Femur (tissue), 1 donor: ENCODE results near the gene ZNF746.
"Not testable (repeated sequence)": the region's sequence is repeated elsewhere in the genome, so short reads cannot be mapped to it uniquely, and the experiment has no call there.

Experiments
- DNase-seq: peaks from one replicate; pipeline ENCODE4 v3.0.0-alpha.2; 2017

ZNF746 gene

DNA sequence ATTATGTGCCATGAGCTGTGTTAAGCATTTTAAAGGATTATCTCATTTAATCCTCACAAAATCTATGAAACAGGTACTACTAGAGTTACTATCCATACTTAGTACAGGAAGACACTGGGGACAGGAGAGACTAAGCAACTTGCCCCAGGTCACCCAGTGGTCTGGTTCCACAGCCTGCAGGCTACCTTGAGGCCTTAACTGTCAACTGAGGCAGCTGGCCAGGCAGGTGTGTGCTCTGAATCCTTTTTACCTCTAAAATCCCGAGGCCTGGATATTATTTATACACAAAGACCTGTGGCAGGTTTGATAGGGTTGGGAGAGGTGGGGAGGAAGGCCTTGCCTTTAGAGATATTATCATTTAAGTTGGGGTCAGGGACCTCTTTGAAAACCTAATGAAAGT, 39.8 kb downstream of the ZNF746 start:
- DNase-seq: no peak

DNA sequence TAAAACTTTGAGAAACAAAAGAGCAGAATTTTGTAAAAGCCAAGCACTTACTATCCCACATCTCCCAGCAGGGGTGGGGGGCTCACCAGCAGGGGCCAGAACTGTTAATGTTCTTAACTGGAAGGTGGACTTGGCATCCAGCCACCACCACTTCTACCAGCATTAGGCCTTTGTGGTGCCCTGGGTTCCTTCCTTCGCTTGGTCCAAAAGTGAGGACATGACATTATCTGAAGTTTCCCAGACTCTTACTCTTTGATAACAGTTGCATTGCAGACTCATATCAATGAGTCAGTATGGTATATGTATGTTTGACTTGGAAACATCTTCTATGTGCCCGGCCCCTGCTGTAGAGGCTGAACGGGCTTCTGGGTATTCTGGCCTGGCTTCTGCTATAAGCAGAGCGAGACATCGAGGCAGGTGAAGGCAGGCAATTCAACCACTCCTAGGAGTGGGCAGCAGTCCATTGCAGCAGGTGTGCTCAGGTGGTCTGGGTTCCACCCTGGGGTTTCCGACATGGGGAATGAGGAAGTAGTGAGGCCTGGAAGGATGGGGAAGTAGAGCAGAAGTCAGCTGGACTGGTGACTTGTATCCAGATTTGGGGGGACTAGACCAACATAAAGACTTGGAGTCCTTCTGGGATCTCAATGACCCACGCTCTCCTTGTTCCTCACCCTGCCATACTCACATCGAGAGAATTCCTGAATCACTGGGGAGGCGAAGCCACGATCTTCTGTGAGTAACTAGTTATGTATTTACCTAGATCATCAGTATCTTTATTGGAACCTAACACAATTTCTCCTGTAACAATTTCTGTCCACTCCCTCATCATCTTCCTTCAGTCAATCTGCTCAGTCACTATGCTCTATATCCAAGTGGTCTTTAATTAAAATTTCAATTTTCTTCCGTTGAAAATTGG, 40.8 kb downstream of the ZNF746 start:
- no peak for DNase-seq

DNA sequence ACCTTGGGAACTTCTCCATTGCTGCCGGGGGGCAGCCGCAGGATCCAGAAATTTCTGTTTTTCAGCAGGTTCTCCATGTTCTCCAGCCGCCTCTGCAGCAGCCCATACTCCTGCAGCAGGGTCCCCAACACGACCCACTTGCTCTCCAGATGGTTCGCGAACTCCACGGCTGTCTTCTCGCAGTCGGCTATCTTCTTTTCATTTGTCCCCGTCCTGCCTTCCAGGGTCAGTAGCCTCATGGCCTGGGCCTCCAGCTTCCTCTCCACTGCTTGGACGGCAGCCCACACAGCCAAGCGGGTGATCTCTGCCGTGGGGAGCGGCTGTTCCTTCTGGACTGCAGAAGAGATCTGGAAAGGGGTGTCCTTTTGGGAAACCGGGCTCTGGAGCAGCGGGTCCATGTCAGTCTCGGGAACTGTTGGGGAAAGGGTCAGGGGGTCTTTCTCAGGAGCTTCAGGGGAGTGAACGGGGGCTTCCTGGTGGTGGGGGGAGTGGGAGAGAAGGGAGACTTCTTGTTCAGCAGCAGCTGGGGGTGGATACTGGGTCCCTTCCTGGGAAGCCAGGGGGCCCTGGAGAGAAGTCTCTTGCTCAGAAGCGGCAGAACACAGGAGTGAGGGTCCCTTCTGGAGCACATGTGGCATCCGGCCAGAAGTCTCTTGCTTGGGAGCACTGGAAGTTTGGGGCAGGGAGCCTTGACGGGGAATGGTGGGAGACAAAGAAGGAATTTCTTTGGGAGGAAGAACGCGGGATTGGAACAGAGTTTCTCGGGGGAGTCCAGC, 42.2 kb downstream of the ZNF746 start:
- no peak for DNase-seq

DNA sequence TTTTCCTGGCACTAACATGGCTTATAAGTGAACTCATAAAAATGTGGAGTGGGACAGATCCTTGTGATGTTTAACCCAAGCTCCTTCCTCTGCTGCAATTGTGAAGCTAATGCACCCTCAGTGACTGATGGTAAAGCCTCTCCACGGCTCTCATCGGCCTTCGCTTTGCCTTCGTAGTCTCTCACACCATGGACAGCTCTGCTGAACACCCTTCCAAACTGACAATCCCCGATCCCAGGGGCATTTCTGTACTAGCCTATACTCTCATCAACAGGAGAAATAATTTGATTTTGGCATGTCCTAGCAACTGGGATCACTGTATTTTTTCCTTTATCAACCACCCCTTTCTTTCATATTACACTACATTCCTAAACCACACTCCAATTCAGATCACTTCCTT, 42.9 kb downstream of the ZNF746 start:
- DNase-seq: no peak

DNA sequence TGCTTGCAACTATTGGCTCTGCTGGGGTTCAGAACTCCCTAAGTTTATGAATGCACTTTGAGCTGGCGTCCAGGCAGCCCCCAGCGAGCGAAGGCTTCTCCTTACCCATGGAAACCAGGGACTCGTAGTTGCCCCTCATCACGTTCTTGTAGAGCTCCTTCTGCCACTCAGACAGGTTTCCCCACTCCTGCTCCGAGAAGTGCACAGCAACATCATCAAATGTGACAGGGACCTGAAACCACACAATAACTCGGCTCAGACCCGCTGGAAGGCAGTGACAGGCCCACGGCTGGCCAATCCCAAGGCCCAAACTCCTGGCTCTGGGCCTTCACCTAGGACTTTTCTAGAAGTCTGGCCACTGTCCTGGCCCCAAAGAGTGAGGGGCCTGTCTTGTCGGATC, 43.6 kb downstream of the ZNF746 start:
- DNase-seq: no peak

DNA sequence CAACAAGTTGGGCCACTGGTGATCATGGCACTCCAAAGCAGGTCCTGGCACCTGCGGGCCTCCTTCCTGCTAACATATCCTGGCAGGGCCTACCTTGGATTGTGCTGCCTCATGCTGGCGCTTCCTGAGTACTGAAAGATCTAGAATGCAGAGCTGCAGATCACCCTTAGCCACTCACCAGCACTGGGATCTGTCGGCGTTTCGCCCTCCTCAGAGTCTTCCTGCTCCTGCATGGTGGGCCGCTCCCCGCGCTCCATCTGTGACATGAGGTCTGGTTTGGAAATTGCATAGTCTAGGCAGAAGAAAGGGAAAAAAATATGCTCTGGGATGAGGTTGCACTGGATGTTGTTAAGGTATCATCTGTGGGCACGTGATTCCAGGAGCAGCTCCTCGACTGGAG, 46.8 kb downstream of the ZNF746 start:
- DNase-seq: no peak

DNA sequence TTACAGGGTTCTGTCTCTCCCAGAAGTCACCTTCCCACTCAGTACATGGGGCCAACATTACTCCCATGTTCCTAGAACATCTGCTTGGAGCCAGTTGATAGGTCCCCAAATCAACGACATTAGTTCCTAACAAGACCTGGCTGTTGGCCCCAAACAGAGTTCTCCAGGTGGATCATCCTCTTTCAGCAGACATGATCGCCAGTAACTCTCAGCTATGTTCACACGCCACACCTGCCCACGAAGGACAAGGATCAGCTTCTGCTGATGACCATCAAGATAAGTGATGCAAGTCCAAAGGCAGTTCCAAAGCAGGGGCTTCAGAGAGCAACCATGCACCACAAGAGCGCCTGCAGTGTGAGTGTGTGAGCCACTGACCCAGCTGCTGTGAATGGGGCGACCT, 47.7 kb downstream of the ZNF746 start:
- DNase-seq: no peak

DNA sequence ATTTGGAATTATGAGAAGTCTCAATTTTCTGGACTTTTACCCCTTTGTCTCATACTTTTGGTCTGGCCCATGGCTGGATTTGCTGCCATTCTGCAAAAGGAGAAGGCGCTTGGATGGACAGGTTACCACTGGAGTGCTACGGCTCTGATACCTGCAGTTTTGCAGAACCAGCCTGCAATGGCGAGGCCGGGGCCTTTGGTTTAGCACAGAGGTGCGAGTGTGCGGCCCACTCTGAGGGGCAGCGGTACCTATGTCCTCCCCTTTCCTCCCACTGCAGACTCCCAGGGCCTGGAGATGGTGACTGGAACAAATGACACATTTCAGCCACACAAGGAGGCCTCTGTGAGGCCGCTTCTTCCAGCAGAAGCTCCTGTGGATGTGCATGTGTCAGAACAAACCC, 48.6 kb downstream of the ZNF746 start:
- no peak for DNase-seq

DNA sequence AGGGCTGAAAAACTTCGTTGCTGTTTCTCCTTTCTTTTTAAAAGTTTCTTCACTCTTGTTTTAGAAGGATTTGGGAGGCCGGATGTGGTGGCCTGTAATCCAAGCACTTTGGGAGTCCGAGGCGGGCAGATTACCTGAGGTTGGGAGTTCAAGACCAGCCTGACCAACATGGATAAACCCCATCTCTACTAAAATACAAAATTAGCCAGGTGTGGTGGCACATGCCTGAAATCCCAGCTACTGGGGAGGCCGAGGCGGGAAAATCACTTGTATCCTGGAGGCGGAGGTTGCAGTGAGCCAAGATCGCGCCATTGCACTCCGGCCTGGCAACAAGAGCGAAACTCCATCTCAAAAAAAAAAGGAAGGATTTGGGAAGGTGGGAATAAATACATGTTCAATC, 51.6 kb downstream of the ZNF746 start:
- not testable (repeated sequence) for DNase-seq

DNA sequence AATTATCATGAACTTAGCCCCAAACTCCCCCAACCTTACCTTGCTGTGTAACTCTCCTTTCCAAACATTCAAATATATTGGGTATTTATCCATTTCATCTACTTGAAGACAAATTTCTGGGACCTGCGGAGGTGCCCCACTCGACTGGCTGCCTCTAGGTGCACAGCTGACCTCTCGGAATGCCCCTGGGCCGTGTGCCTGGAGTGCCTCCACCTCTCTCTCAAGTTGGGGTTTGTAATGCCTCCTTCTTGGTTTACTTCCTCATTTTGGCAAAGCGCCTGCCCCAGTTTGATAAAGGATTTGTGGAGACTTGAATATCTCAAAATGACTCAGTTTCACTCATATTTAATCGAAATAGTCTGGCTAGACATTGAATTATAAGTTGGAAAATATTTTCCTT, 53.3 kb downstream of the ZNF746 start:
- DNase-seq: no peak

DNA sequence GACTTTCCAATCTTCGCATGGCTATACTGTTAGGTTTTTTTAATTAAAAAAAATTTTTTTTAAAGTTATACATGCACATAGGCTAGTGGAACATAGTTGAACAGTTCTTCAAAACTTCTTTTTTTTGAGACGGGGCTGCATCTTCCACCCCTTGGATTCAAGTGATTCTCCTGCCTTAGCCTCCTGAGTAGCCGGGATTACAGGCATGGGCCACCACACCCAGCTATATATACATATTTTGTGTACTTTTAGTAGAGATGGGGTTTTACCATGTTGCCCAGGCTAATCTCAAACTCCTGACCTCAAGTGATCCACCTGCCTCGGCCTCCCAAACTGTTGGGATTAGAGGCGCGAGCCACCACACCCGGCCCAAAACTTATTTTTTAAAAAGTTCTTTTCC, 54.1 kb downstream of the ZNF746 start:
- DNase-seq: no peak

DNA sequence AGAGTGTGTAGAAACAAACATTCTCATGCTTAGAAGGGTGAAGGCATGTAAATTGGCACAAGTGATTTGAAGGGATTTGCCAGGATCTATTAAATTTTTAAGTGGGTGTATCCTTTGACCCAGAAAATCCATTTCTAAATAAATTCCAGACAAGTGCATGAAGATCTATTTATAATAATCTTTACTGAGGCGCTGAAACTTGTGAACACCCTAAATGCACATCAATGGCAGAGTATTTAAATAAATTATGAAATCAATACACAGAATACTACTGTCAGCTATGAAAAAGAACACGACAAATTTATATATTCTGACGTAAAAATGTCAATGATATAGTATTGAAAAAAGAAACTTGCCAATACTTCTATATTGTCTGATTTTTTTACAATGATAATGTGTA, 54.7 kb downstream of the ZNF746 start:
- DNase-seq: no peak

DNA sequence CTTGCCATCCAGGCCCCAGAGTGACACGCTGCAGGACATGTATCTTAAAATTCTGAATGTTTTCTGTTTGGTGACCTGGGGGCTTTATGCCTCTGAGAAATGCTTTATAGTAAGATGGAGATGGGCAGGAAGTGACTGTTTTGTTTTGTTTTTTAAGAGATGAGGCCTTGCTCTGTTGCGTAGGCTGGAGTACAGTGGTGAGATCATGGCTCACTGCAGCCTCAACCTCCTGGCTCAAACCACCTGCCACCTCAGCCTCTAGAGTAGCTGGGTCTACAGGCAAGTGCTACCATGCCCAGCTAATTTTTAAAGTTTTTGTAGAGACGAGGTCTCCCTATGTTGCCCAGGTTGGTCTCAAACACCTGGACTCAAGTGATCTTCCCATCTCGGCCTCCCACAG, 57.4 kb downstream of the ZNF746 start:
- no peak for DNase-seq

DNA sequence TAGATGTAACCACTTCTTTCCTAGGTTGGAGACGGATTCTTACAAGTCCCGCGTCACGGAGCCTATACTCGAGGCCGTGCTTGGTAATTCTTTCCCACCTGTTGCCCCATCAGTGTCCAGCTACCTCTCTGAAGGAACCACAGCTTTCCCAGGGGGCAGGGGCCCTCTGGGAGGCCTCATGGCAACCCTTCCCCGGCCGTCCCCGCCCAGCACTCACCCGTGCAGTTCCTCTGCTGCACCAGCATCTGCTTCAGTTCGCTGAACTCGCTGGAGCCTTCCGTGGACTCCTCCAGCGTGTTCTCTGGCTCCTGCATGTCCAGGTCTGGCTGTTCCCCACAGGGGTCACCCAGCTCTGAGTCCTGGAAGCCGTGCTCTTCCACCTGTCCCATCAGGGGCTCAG, 61.3 kb downstream of the ZNF746 start:
- DNase-seq: no peak

DNA sequence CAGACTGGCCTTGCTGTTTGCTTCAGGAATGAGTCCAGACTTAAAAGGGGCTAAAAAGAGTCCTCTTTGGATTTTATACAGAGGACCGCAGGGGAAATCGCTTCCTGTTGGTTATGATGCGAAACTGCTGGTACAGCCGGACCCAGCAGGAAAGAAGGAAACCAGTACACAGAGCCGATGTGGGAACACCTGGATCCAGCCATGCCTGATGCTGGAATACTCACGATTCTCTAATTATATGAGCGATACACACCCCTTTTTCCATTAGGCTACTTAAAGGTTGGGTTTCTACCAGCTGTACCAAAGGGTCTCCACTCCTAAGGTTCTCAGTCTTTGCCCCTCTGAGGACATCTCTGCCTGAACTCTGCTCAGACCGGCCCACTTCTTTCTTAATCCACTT, 64.5 kb downstream of the ZNF746 start:
- no peak for DNase-seq

DNA sequence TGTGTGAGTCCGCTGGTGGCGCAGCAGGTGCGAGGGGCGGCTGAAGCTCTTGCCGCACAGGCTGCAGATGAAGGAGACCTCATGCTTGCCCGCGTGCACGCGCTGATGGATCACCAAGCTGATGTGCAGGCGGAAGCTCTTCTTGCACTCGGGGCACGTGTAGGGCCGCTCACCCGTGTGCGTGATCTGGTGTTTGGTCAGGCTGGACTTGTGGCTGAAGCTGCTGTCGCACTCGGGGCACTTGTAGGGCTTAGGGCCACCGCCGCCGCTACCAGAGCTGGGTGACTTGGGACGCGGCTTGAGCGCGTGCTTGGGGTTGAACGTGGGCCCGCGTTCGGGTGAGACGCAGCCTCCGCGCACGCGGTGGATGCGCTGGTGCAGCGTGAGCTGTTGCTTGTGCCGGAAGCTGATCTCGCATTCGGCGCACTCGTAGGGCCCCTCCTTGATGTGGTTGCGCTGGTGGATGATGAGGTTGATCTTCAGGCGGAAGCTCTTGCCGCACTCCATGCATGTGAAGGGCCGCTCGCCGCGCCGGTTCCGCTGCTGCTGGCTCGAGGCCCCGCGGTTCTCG, 65.4 kb downstream of the ZNF746 start:
- DNase-seq: no peak

DNA sequence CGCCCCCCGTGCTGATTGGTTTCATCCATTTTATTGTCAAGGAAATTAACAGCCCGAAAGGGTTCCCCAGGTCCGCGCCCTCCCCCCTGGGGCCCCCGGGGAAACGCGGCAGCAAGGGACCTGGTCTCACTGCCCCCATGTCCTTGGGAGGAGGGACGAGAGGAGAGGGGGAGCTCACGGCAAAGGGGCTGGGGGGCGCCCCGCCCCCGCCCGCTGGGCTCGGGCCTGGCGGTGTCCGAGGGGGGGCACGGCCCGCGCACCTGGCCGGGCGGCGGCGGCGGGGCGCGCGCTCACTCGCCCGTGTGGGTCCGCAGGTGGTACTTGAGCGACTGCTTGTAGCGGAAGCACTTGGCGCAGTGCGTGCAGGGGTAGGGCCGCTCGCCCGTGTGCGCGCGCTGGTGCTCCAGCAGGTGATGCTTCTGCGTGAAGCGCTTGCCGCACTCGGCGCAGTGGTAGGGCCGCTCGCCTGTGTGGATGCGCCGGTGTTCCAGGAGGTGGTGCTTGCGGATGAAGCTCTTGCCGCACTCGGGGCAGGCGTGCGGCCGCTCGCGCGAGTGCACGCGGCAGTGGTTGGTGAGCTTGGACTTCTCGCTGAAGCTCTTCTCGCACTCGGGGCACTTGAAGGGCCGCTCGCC, 66.0 kb downstream of the ZNF746 start:
- no peak for DNase-seq

DNA sequence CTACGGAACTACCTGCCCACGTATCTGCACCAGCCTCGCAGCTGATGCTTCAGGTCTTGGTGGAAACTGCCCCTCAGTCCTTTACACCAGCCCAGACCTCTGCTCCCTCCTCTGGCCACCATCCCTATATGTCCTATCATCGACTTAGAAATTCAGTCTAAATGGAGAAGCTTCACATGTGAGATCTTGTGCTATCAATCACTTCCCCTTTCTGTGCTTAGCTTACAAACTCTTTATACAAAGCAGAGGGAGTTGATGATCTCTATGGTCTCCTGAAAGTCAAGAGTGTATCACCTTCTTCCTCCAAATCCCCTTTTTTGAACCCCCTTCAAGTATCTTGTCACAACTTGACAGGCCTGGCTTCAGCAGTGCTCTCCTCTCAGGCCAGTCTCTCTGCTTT, 67.4 kb downstream of the ZNF746 start:
- no peak for DNase-seq

DNA sequence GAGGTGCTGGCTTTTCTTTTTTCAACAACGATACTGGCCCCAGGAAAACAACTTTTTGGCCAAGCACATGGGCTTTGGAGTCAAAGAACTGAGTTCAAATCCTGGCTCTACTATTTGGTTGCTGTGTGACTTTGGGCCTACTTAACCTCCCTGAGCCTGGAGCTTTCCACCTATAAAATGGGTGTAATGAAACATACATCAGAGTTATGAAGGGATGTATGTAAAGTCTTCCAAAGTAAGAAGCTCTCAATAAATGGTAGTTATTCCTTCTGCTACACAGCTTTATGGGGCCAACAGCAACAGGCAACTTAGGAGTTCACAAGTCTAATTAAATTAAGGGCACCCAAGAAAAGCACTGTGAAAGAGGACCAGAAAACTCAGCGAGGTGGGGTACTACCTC, 69.7 kb downstream of the ZNF746 start:
- DNase-seq: no peak

DNA sequence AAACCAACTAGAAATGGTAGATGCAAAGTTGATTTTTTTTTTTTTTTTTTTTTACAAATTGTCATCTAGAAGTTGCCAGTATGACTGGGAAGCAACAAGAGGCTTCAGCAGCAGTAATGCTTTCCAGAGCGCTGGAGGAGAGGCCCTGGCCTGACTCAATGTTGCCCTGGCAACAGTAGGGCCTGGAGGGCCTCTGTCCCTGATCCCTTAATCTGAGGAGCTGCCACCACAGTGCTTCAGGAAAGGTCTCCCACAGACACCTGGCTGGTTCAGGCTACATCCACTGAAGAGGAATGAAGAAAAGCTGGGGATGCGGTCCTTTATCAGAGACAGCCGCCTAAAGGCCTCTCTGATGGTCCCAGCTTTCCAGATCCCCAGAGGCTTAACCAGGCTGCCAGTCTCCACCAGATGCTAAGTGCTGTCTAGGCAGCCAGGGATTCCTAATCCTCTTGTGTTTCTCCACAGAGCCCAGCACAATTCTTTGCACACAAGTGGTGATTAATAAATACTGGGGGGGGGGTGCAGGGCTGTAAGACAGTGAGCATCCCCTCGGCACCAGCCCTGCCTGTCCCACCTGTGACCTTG, 70.4 kb downstream of the ZNF746 start:
- DNase-seq: no peak

DNA sequence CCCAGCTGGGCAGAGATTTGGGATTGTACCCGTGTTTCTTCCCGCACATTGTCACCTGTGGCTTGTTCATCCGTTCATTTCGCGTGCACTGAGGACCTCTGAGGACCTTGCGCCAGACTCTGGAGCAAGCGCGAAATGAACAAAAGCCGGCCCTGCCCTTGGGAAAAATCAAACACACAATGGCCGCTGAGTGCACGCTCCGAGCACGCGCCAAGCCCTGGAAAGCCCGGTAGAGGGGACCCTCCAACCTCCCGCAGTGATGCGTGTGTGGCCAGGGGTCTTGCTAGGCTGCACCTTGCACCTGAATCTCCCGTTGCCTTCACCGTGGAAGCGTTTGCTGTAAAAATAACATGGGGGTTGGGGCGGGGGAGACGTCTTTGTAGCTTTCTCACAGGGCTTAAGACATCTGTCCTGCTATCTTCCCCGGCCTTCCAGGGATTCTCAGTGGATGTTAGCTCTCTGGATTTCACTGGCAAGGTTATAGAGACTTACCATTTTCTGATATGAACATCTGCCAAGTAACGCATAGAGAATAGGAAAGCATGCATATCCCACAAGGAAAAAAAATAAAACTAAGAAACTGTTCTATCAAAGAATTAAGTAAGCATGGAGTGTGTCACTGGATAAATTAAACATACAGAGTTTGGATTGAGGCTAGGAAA, 74.0 kb downstream of the ZNF746 start:
- DNase-seq: no peak

DNA sequence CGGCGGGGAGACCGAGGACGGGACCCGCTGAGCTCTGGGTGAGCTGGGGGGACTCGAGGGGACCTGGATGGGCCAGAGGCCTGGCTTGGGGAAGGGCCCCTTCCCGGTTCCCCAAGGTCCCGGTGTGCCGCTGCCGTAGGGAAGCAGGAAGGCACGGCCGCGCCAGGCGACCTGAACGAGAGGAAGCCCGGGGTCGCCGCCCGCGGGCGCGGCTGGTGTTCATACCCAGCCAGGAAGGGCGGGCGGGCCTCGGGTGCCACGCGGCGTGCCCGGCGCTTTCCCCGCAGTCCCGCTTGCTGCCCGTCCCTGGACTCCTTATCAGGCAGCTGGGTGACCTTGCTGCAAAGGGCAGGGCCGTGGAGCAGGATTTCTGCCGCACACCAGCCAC, 74.7 kb downstream of the ZNF746 start:
- DNase-seq: no peak
